Superior temporal gyrus (tissue), 1 donor: ENCODE measurements around the gene CASZ1.

Experiments used
- DNase-seq: peaks from one replicate; pipeline ENCODE4 v3.0.0-alpha.2; 2016; ENCODE audit errors: extremely low spot score

CASZ1 gene

GRCh38 chr1:10639775-10640578 lies 156.5 kb downstream of the CASZ1 start:
- DNase-seq: peak; percentile 22

GRCh38 chr1:10639011-10639774 lies 157.3 kb downstream of the CASZ1 start:
- no peak for DNase-seq

- DNase-seq: no peak
Measured at GRCh38 chr1:10638559-10639005, 157.9 kb downstream of the CASZ1 start.

- DNase-seq: no peak
Measured at GRCh38 chr1:10637834-10638558, 158.4 kb downstream of the CASZ1 start.

GRCh38 chr1:10637400-10637799 lies 159.0 kb downstream of the CASZ1 start:
- no peak for DNase-seq

- no peak for DNase-seq
Measured at GRCh38 chr1:10635992-10636391, 160.5 kb downstream of the CASZ1 start.

GRCh38 chr1:10635085-10635896 lies 161.2 kb downstream of the CASZ1 start:
- DNase-seq: no peak

- no peak for DNase-seq
Measured at GRCh38 chr1:10634428-10635084, 161.9 kb downstream of the CASZ1 start.

GRCh38 chr1:10634075-10634427 lies 162.4 kb downstream of the CASZ1 start:
- no peak for DNase-seq

- DNase-seq: no peak
Measured at GRCh38 chr1:10633416-10633815, 163.0 kb downstream of the CASZ1 start.

- no peak for DNase-seq
Measured at GRCh38 chr1:10632691-10633090, 163.8 kb downstream of the CASZ1 start.

- no peak for DNase-seq
Measured at GRCh38 chr1:10631811-10632593, 164.4 kb downstream of the CASZ1 start.

- no peak for DNase-seq
Measured at GRCh38 chr1:10631121-10631810, 165.2 kb downstream of the CASZ1 start.

- DNase-seq: no peak
Measured at GRCh38 chr1:10630661-10631120, 165.8 kb downstream of the CASZ1 start.

GRCh38 chr1:10629816-10630571 lies 166.5 kb downstream of the CASZ1 start:
- no peak for DNase-seq

- no peak for DNase-seq
Measured at GRCh38 chr1:10629091-10629815, 167.2 kb downstream of the CASZ1 start.

- no peak for DNase-seq
Measured at GRCh38 chr1:10628685-10629084, 167.8 kb downstream of the CASZ1 start.

- DNase-seq: no peak
Measured at GRCh38 chr1:10626791-10627410, 169.5 kb downstream of the CASZ1 start.
